C4-2B (cell line): ENCODE results near the gene GRK2.

Source experiments
- ZFX ChIP-seq: fragments of 450-650 bp; IDR thresholded peaks from 2 replicates; pipeline ENCODE4 v1.6.1; 2017
- TF ChIP-seq, protein P1 (sequence below): fragments of 450-650 bp; conservative IDR thresholded peaks from 2 replicates; pipeline ENCODE4 v1.5.1; 2017; ENCODE audit warnings: mild to moderate bottlenecking

DNA sequence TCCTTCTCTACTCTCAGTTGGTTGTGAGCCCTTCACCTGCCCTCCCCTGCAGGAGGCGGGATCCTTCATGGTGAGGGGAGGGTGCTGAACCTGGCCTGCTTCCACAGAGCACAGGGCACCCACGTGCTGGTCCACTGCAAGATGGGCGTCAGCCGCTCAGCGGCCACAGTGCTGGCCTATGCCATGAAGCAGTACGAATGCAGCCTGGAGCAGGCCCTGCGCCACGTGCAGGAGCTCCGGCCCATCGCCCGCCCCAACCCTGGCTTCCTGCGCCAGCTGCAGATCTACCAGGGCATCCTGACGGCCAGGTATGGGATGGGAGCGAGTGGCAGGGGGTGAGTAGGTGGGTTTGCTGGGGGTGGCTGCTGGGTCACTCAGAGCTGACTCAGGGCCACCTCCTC lies 43.4 kb downstream of the GRK2 start:
- TF ChIP-seq, protein P1, sequence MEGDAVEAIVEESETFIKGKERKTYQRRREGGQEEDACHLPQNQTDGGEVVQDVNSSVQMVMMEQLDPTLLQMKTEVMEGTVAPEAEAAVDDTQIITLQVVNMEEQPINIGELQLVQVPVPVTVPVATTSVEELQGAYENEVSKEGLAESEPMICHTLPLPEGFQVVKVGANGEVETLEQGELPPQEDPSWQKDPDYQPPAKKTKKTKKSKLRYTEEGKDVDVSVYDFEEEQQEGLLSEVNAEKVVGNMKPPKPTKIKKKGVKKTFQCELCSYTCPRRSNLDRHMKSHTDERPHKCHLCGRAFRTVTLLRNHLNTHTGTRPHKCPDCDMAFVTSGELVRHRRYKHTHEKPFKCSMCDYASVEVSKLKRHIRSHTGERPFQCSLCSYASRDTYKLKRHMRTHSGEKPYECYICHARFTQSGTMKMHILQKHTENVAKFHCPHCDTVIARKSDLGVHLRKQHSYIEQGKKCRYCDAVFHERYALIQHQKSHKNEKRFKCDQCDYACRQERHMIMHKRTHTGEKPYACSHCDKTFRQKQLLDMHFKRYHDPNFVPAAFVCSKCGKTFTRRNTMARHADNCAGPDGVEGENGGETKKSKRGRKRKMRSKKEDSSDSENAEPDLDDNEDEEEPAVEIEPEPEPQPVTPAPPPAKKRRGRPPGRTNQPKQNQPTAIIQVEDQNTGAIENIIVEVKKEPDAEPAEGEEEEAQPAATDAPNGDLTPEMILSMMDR: no peak
- TF ChIP-seq ZFX: no peak
